K562 (cell line): ENCODE measurements around the gene FHIT. TPM values are rescaled to one million over a fixed set of nuclear protein-coding genes. Genes with fewer than 3 reads are reported as not detected.

Source experiments
- ATAC-seq: fragments of 200-7000 bp; cut with Tn5 transposase; 3 replicates; pipeline ENCODE4 v1.9.1; 2020; ENCODE audit warnings: moderate library complexity
- BruUV-seq: library from RNA; stranded (reverse); fragments of 400-500 nt; replicated peaks from 2 replicates; lab custom pipeline; 2021; lab: Mats Ljungman, UMichigan
- CTCF ChIA-PET: fragments of 300-600 bp; formaldehyde crosslinking; extraction: SDS; loops from one replicate; lab custom pipeline; 2021; ENCODE audit warnings: low intra/inter-chr PET ratio; lab: Yijun Ruan, JAX
- POLR2A ChIA-PET: fragments of 300-600, 350-650 bp; sonication (Branson Sonifier 250); formaldehyde crosslinking; extraction: SDS; loops from one replicate; lab custom pipeline; 2021; ENCODE audit warnings: antibody characterized with exemption, inconsistent platforms; lab: Yijun Ruan, JAX
- DNase-seq, 4 experiments: peaks; one replicate each; pipeline versions ENCODE4 v3.0.0 to v3.0.0-alpha.2; 2011 to 2018; ENCODE audit warnings: low spot score in 3 of 4, mixed read lengths in 3 of 4; ENCODE audit errors: extremely low read depth in 1 of 4
- FAIRE-seq: peaks from 2 replicates; lab custom pipeline; 2011; peaks lifted over from hg19 to GRCh38; lab: Jason Lieb, UNC
- H2AFZ ChIP-seq: 2 replicates; pipeline ENCODE4 v1.6.0; 2011; ENCODE audit warnings: low read depth, low read length, control low read depth, inconsistent platforms
- H3K27ac ChIP-seq: fragments of 200-600 bp; 3 replicates; pipeline ENCODE4 v1.8.0; 2011; ENCODE audit warnings: low read depth, mild to moderate bottlenecking, control low read depth, inconsistent platforms, low read length, moderate library complexity, mixed read lengths; ENCODE audit errors: extremely low read depth
- H3K27me3 ChIP-seq, 2 experiments: fragments of 300-600 bp in 1 of 2; 2 replicates in 1 of 2; 3 replicates in 1 of 2; pipeline versions ENCODE4 v1.6.0 to v1.8.0; 2011; ENCODE audit warnings: inconsistent platforms in 2 of 2, low read length in 2 of 2, mild to moderate bottlenecking in 1 of 2, mixed read lengths in 1 of 2, moderate library complexity in 1 of 2; ENCODE audit not compliant: control insufficient read depth in 2 of 2, insufficient read depth in 2 of 2
- H3K36me3 ChIP-seq: fragments of 300-600 bp; 3 replicates; pipeline ENCODE4 v1.8.0; 2011; ENCODE audit warnings: mild to moderate bottlenecking, low read length, inconsistent platforms; ENCODE audit not compliant: control insufficient read depth, insufficient read depth
- H3K4me1 ChIP-seq, 2 experiments: fragments of 200-600 bp in 1 of 2; replicated peaks in 1 of 2; 2 replicates in 1 of 2; 3 replicates in 1 of 2; pipeline versions ENCODE4 v1.5.1 to v1.8.0; 2011; ENCODE audit warnings: inconsistent platforms in 2 of 2, low read length in 2 of 2, mild to moderate bottlenecking in 1 of 2, mixed read lengths in 1 of 2, moderate library complexity in 1 of 2; ENCODE audit not compliant: control insufficient read depth in 2 of 2, insufficient read depth in 2 of 2
- H3K4me2 ChIP-seq: 2 replicates; pipeline ENCODE4 v1.6.1; 2011; ENCODE audit warnings: low read length, control low read depth, inconsistent platforms, mixed read lengths; ENCODE audit not compliant: insufficient read depth
- H3K4me3 ChIP-seq: fragments of 200-600 bp; sonication (generic), shearing (Covaris generic); 2 replicates; pipeline ENCODE4 v1.5.1; 2016; ENCODE audit warnings: control low read depth, inconsistent platforms
- H3K79me2 ChIP-seq: fragments of 200-600 bp; 3 replicates; pipeline ENCODE4 v1.8.0; 2011; ENCODE audit warnings: low read length, inconsistent platforms; ENCODE audit not compliant: control insufficient read depth, insufficient read depth
- H3K9ac ChIP-seq, 2 experiments: 2 replicates each; pipeline versions ENCODE4 v1.6.0 to v1.6.1; 2011; ENCODE audit warnings: low read depth in 2 of 2, low read length in 2 of 2, control low read depth in 1 of 2, inconsistent platforms in 1 of 2, mild to moderate bottlenecking in 1 of 2, mixed read lengths in 1 of 2; ENCODE audit not compliant: insufficient read depth in 1 of 2
- H3K9me1 ChIP-seq: one replicate; pipeline ENCODE4 v1.6.0; 2011; ENCODE audit warnings: inconsistent platforms, mild to moderate bottlenecking, low read length, moderate library complexity; ENCODE audit not compliant: control insufficient read depth, insufficient read depth
- H3K9me3 ChIP-seq: replicated peaks from 2 replicates; pipeline ENCODE4 v1.5.1; 2011; ENCODE audit warnings: low read depth, low read length, inconsistent platforms; ENCODE audit not compliant: control insufficient read depth, insufficient read depth
- H4K20me1 ChIP-seq: replicated peaks from 2 replicates; pipeline ENCODE4 v1.6.1; 2011; ENCODE audit warnings: low read length, inconsistent platforms, mixed read lengths; ENCODE audit not compliant: control insufficient read depth, insufficient read depth
- BACH1 ChIP-seq: fragments of 200-800 bp; sonication (Bioruptor generic); IDR thresholded peaks from 2 replicates; pipeline ENCODE4 v1.6.1; 2016; ENCODE audit warnings: missing genetic modification characterization, missing compliant biosample characterization
- CXXC5 ChIP-seq: fragments of 250-450 bp; sonication (Bioruptor Pico); IDR thresholded peaks from 2 replicates; pipeline ENCODE4 v1.8.0; 2022; ENCODE audit warnings: inconsistent platforms, mild to moderate bottlenecking, moderate library complexity
- ELF4 ChIP-seq: fragments of 450-650 bp; formaldehyde crosslinking; IDR thresholded peaks from 2 replicates; pipeline ENCODE4 v1.4.0; 2022; ENCODE audit warnings: missing genetic modification characterization
- HDAC6 ChIP-seq: IDR thresholded peaks from 2 replicates; pipeline ENCODE4 v1.6.1; 2012; ENCODE audit warnings: low read depth, mild to moderate bottlenecking, control low read depth, inconsistent platforms, low read length, moderate library complexity
- MTF1 ChIP-seq: fragments of 250-450 bp; sonication (Bioruptor Pico); IDR thresholded peaks from 2 replicates; pipeline ENCODE4 v1.9.0; 2021; ENCODE audit warnings: moderate library complexity, mild to moderate bottlenecking, inconsistent platforms, borderline replicate concordance
- NEUROD1 ChIP-seq: fragments of 150-350 bp; IDR thresholded peaks from 2 replicates; pipeline ENCODE4 v1.6.1; 2014; ENCODE audit warnings: borderline replicate concordance, low read length, low read depth; ENCODE audit not compliant: partially characterized antibody
- NRF1 ChIP-seq, 2 experiments: fragments of 450-650 bp; IDR thresholded peaks in 1 of 2; conservative IDR thresholded peaks in 1 of 2; 2 replicates each; pipeline ENCODE4 v1.6.1; 2014; ENCODE audit warnings: mild to moderate bottlenecking in 2 of 2
- SMAD3 ChIP-seq: fragments of 450-650 bp; formaldehyde crosslinking; conservative IDR thresholded peaks from 2 replicates; pipeline ENCODE4 v1.4.0; 2020; ENCODE audit warnings: mild to moderate bottlenecking
- TCF7L2 ChIP-seq: fragments of 150-350 bp; IDR thresholded peaks from 2 replicates; pipeline ENCODE4 v1.6.1; 2016; ENCODE audit warnings: low read depth, mild to moderate bottlenecking, low read length, moderate library complexity
- WGBS: fragments of 100-300 bp; shearing (Covaris generic); methylation state at CpG from one replicate; pipeline ENCODE4 v1.1.6; 2016; ENCODE audit warnings: low coverage, mixed read lengths; ENCODE audit not compliant: insufficient coverage; ENCODE audit errors: missing lambda C conversion rate; 5-methylcytosine and 5-hydroxymethylcytosine counted together
- in situ Hi-C: fragments of 300-500 bp; cut with MboI; formaldehyde crosslinking; loops from 4 replicates; pipeline ENCODE4 v1.15.0; 2018; ENCODE audit warnings: inconsistent platforms, mixed read lengths
- intact Hi-C: fragments of 100-400 bp; cut with micrococcal nuclease; formaldehyde crosslinking; loops from 2 replicates; pipeline ENCODE4 v1.14.2; 2022
- polyA plus RNA-seq, 8 experiments: library from polyadenylated mRNA; depleted of rRNA in 4 of 8; stranded (reverse) in 5 of 8; unstranded in 3 of 8; fragments of >200 nt; fragmentation: Nextera tagmentation in 2 of 8; fragmentation: Illumina TruSeq in 1 of 8; extraction: Ambion mirVana in 2 of 8; extraction: Trizol in 1 of 8; gene quantifications; 2 replicates each; pipeline versions ENCODE4 v1.2.1 to v1.2.3, GENCODE V29; 2011 to 2014; ENCODE audit warnings: inconsistent platforms in 1 of 8, missing spikeins in 1 of 8
- total RNA-seq, 7 experiments: library from RNA; depleted of rRNA in 6 of 7; stranded (reverse); fragments of >200 nt in 6 of 7; fragmentation: Illumina TruSeq in 2 of 7; extraction: Trizol in 2 of 7; gene quantifications; 2 replicates each; pipeline versions ENCODE4 v1.2.1 to v1.2.3, GENCODE V29; 2011 to 2021; ENCODE audit warnings: low replicate concordance in 1 of 7
- TF ChIP-seq, protein P1 (sequence below): IDR thresholded peaks from 2 replicates; pipeline ENCODE4 v1.6.1; 2011; ENCODE audit warnings: borderline replicate concordance, low read depth, mild to moderate bottlenecking, moderate library complexity, low read length; ENCODE audit not compliant: insufficient read depth, poor library complexity, severe bottlenecking

Gene FHIT
- total and polyA plus RNA-seq, 9 of the 15 experiments (the other 6 are each of a cell fraction or from before 2014, with no cell fraction given): 1.7 to 9.1 (median 4.3) TPM

DNA sequence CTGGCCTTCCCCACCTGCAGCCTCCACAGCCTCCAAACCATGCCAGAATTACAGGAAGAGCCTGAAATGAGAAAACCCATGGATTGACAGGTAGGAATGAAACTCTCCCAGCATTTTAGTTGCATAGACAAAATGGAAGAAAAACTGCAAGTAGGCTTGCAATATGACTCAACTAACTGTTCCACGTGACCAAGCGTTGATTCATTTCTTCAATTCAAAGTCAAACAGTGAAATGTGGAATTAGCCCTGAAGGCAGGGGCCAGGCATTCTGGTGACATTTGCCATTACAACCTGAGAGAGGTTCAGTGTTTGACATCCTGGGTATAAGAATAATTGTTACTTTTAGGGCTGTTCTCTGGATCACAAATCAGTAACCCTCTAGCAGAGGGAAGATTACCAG lies 1525.0 kb downstream of the FHIT start:
- H2AFZ ChIP-seq: no peak overlapping the region
- no peaks in the 10 kb centered on the region for H4K20me1 ChIP-seq
- no peaks in the 10 kb centered on the region for H3K9me1 ChIP-seq
- H3K27me3 ChIP-seq: no peaks in the 10 kb centered on the region
- H3K9me3 ChIP-seq: no peaks in the 10 kb centered on the region
- POLR2A ChIA-PET: no interaction called here
- TF ChIP-seq BACH1 (tag) (no peak), NRF1 (conservative IDR thresholded peaks at IDR 0.05 in 1 of 2, IDR thresholded peaks at IDR 0.05 in 1 of 2) (no peak), TCF7L2 (no peak), MTF1 (CRISPR knock-in tag) (no peak), NEUROD1 (no peak), ELF4 (CRISPR knock-in tag) (no peak), SMAD3 (CRISPR knock-in tag) (no peak), HDAC6 (no peak), CXXC5 (CRISPR knock-in tag) (no peak)
- TF ChIP-seq, protein P1, sequence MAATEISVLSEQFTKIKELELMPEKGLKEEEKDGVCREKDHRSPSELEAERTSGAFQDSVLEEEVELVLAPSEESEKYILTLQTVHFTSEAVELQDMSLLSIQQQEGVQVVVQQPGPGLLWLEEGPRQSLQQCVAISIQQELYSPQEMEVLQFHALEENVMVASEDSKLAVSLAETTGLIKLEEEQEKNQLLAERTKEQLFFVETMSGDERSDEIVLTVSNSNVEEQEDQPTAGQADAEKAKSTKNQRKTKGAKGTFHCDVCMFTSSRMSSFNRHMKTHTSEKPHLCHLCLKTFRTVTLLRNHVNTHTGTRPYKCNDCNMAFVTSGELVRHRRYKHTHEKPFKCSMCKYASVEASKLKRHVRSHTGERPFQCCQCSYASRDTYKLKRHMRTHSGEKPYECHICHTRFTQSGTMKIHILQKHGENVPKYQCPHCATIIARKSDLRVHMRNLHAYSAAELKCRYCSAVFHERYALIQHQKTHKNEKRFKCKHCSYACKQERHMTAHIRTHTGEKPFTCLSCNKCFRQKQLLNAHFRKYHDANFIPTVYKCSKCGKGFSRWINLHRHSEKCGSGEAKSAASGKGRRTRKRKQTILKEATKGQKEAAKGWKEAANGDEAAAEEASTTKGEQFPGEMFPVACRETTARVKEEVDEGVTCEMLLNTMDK: no peak
- 17% methylated on average over 2 of the region's 2 CpGs for WGBS
- intact Hi-C loops: no loop called here
- no peak overlapping the region for H3K4me2 ChIP-seq
- FAIRE-seq (no peak), DNase-seq (no peak), ATAC-seq (no peak)
- no peaks in the 10 kb centered on the region for H3K79me2 ChIP-seq
- no peaks in the 10 kb centered on the region for H3K36me3 ChIP-seq
- no peak overlapping the region for H3K27ac ChIP-seq
- no TSS peak for BruUV-seq
- no peaks in the 10 kb centered on the region for H3K4me1 ChIP-seq
- no peak overlapping the region for H3K9ac ChIP-seq
- in situ Hi-C loops: no loop called here
- CTCF ChIA-PET: no interaction called here
- no peak overlapping the region for H3K4me3 ChIP-seq
